Fibroblast of skin of scalp (primary cell): ENCODE measurements around the gene GPRC5A. TPM values are rescaled to one million over a fixed set of nuclear protein-coding genes. Genes with fewer than 3 reads are reported as not detected.
"Not testable (repeated sequence)": the region's sequence is repeated elsewhere in the genome, so short reads cannot be mapped to it uniquely, and the experiment has no call there.

Experiments used
- DNase-seq: peaks from one replicate; pipeline ENCODE4 v3.0.0-alpha.2; 2013
- polyA plus RNA-seq, 2 experiments: library from polyadenylated mRNA; unstranded; fragments of 120-200 nt; gene quantifications; one replicate each; pipeline ENCODE4 v1.2.1, GENCODE V29; 2013; ENCODE audit not compliant: insufficient read length in 2 of 2

Gene GPRC5A
- 9.8 TPM for polyA plus RNA-seq (2013, experiment 1 of 2; ENCODE audit: insufficient read length)
- 9.7 TPM for polyA plus RNA-seq (2013, experiment 2 of 2; ENCODE audit: insufficient read length)

GRCh38 chr12:12891080-12891880, at the start of gene GPRC5A:
Gene GPRC5A (plus strand): TSS chr12:12891562. CDS start chr12:12908250, 16,688 bp downstream.
- DNase-seq = peak; percentile 93

- no peak for DNase-seq
These were observed 45.5 kb upstream of the GPRC5A start for GRCh38 chr12:12845794-12846243.

- DNase-seq = not testable (repeated sequence)
These were observed 44.6 kb upstream of the GPRC5A start for GRCh38 chr12:12846780-12847179.

GRCh38 chr12:12853435-12853834, 37.9 kb upstream of the GPRC5A start:
- no peak for DNase-seq

- DNase-seq = no peak
These were observed 31.7 kb upstream of the GPRC5A start for GRCh38 chr12:12859690-12860089.

GRCh38 chr12:12864243-12864642, 27.1 kb upstream of the GPRC5A start:
- DNase-seq = no peak

GRCh38 chr12:12868477-12869235, 22.7 kb upstream of the GPRC5A start:
- DNase-seq = no peak

- DNase-seq = peak; percentile 99
These were observed 20.9 kb upstream of the GPRC5A start for GRCh38 chr12:12870465-12870864.

GRCh38 chr12:12871587-12872138, 19.7 kb upstream of the GPRC5A start:
- no peak for DNase-seq

- DNase-seq = peak; percentile 70
These were observed 19.0 kb upstream of the GPRC5A start for GRCh38 chr12:12872139-12872933.

GRCh38 chr12:12872934-12873275, 18.5 kb upstream of the GPRC5A start:
- peak; percentile 45 for DNase-seq

- peak; percentile 36 for DNase-seq
These were observed 17.3 kb upstream of the GPRC5A start for GRCh38 chr12:12874029-12874428.

GRCh38 chr12:12875301-12875700, 16.1 kb upstream of the GPRC5A start:
- DNase-seq = not testable (repeated sequence)

- no peak for DNase-seq
These were observed 14.1 kb upstream of the GPRC5A start for GRCh38 chr12:12877153-12877768.

GRCh38 chr12:12877781-12878455, 13.4 kb upstream of the GPRC5A start:
- DNase-seq = peak; percentile 19

- DNase-seq = no peak
These were observed 10.8 kb upstream of the GPRC5A start for GRCh38 chr12:12880537-12880936.

- DNase-seq = peak; percentile 70
These were observed 10.0 kb upstream of the GPRC5A start for GRCh38 chr12:12881151-12881909.

- DNase-seq = no peak
These were observed 9.1 kb upstream of the GPRC5A start for GRCh38 chr12:12882288-12882687.

- peak; percentile 35 for DNase-seq
These were observed 7.9 kb upstream of the GPRC5A start for GRCh38 chr12:12883369-12884001.
